A673 (cell line): ENCODE measurements around the gene ME1.

Experiments
- EZH2 ChIP-seq: fragments of 200-600 bp; sonication (generic); IDR thresholded peaks from 2 replicates; pipeline ENCODE4 v1.6.1; 2017; ENCODE audit warnings: borderline replicate concordance, low read depth, mild to moderate bottlenecking, mixed read lengths, antibody characterized with exemption, low read length; ENCODE audit not compliant: poor library complexity, severe bottlenecking
- TF ChIP-seq, protein P1 (sequence below): fragments of 300-800, 200-600 bp; sonication (generic); conservative IDR thresholded peaks from 2 replicates; pipeline ENCODE4 v1.5.1; 2017; ENCODE audit warnings: low read depth, mild to moderate bottlenecking, antibody characterized with exemption, low read length, moderate library complexity, mixed read lengths

DNA sequence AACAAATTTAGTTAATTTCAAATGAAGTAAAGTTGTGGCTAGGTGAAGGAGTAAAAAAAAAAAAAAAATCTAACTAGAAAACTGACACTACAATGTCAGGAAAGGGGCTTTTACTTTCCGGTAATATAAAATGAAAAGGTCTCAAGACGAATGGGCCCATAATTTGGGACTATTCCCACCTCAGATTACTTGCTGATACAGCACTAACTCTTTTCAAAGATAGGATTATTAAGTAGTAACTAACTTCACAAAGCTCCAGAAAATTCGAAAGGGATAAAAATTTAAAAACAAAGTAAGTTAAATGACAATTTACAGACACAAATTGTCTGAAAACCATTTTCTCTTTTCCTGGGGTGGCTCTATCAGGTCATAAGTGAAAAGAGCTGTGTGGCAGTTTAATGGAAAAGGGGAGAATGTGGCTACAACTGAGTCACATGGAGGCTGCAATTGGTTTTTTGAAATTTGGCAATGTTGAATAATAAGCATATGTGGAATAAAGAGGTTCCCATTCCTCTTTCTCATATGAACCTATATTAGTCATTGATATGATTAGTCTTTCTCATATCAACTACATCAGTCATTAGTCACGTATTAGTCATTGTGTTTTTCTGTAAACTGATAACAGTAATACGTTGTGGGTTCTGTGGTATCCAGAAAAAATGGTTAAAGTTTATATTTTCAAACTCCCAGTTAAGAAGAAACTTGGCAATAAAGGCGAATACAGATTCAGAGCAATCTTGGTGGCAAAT is 159.7 kb downstream of the ME1 start:
- no peak for TF ChIP-seq EZH2
- TF ChIP-seq, protein P1, sequence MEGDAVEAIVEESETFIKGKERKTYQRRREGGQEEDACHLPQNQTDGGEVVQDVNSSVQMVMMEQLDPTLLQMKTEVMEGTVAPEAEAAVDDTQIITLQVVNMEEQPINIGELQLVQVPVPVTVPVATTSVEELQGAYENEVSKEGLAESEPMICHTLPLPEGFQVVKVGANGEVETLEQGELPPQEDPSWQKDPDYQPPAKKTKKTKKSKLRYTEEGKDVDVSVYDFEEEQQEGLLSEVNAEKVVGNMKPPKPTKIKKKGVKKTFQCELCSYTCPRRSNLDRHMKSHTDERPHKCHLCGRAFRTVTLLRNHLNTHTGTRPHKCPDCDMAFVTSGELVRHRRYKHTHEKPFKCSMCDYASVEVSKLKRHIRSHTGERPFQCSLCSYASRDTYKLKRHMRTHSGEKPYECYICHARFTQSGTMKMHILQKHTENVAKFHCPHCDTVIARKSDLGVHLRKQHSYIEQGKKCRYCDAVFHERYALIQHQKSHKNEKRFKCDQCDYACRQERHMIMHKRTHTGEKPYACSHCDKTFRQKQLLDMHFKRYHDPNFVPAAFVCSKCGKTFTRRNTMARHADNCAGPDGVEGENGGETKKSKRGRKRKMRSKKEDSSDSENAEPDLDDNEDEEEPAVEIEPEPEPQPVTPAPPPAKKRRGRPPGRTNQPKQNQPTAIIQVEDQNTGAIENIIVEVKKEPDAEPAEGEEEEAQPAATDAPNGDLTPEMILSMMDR = no peak
